Measurements from ENCODE around the gene LGR6. TPM values are rescaled to one million over a fixed set of nuclear protein-coding genes. Genes with fewer than 3 reads are reported as not detected.
A peak's percentile ranks its signal among the peaks of the same experiment; 100 is the strongest.

The LGR6 gene
- total RNA-seq, 6 donors from 2014 or later, result 0.46 to 5.2 (median 1.1) TPM

GRCh38 chr1:202168861-202169260 is 24.7 kb upstream of the LGR6 start:
- 92 to 100% methylated on average over 2 to 7 of the region's 7 CpGs for whole genome bisulfite sequencing, 2 donors
- ATAC-seq (ENCODE audit: low FRiP score in 2 of 2), result no peak
- Histone ChIP-seq H3K9me3 (no peaks in the 10 kb centered on the region), H3K4me1 (peaks cover 0 to 14% (median 4%) of the 10 kb centered on the region in 4 donors), H3K27ac (no peak overlapping the region), H3K36me3 (no peaks in the 10 kb centered on the region), H3K27me3 (no peaks in the 10 kb centered on the region), H3K4me3 (no peak overlapping the region)
- peak in 1 of 2 donors; percentile 50 for DNase-seq
- TF ChIP-seq CTCF (IDR thresholded peaks at IDR 0.05) (no peak), POLR2AphosphoS5 (IDR thresholded peaks at IDR 0.05) (no peak), POLR2A (IDR thresholded peaks at IDR 0.05) (no peak), EP300 (IDR thresholded peaks at IDR 0.05) (no peak)

DNA sequence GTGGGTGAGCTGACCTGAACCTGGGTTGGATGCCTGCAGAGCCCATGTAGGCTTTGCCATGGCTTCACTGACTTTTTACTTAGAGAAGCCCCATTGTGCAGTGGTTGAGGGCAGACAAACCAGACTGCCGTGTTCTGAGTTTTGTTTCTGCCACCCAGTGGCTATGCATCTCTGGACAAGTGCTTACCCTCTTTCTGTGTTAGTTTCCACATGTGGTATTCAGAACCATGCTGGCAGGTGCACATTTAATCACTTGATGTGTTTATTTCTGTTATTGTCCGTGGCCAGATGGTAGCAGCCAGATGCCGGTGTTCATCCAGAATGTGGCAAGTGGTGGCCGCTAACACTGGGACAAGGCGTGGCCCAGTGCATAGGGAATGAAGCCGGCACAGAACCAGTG is 22.9 kb upstream of the LGR6 start:
- 83 to 85% methylated on average over 6 of the region's 6 CpGs for WGBS, 2 donors

GRCh38 chr1:202171292-202172014 is 22.1 kb upstream of the LGR6 start:
- no peak overlapping the region for H3K4me3 ChIP-seq
- H3K27me3 ChIP-seq, result no peaks in the 10 kb centered on the region
- peaks cover 0 to 11% (median 3%) of the 10 kb centered on the region in 4 donors for H3K4me1 ChIP-seq
- no peaks in the 10 kb centered on the region for H3K9me3 ChIP-seq
- 98% methylated on average over 10 of the region's 11 CpGs; no CpG with 5 or more reads in 1 of the 2 donors for WGBS, 2 donors
- H3K36me3 ChIP-seq, result no peaks in the 10 kb centered on the region
- TF ChIP-seq EP300 (IDR thresholded peaks at IDR 0.05) (no peak), POLR2A (IDR thresholded peaks at IDR 0.05) (no peak), POLR2AphosphoS5 (IDR thresholded peaks at IDR 0.05) (no peak), CTCF (IDR thresholded peaks at IDR 0.05) (no peak)
- peak in 1 of 2 donors; percentile 28 for ATAC-seq (ENCODE audit: low FRiP score in 2 of 2)
- H3K27ac ChIP-seq, result no peak overlapping the region
- peak in 1 of 2 donors; percentile 61 for DNase-seq

More for the DNA sequence above, 22.9 kb upstream of the LGR6 start:
- H3K4me3 ChIP-seq, result no peak overlapping the region
- no peaks in the 10 kb centered on the region for H3K36me3 ChIP-seq
- H3K27ac ChIP-seq, result no peak overlapping the region
- H3K4me1 ChIP-seq, result peaks cover 0 to 11% (median 3%) of the 10 kb centered on the region in 4 donors
- no peak for TF ChIP-seq POLR2A (IDR thresholded peaks at IDR 0.05)
- TF ChIP-seq EP300 (IDR thresholded peaks at IDR 0.05), result no peak
- no peak for TF ChIP-seq CTCF (IDR thresholded peaks at IDR 0.05)
- no peak for TF ChIP-seq POLR2AphosphoS5 (IDR thresholded peaks at IDR 0.05)
- DNase-seq, result no peak
- no peaks in the 10 kb centered on the region for H3K9me3 ChIP-seq
- ATAC-seq (ENCODE audit: low FRiP score in 2 of 2), result no peak
- H3K27me3 ChIP-seq, result no peaks in the 10 kb centered on the region

DNA sequence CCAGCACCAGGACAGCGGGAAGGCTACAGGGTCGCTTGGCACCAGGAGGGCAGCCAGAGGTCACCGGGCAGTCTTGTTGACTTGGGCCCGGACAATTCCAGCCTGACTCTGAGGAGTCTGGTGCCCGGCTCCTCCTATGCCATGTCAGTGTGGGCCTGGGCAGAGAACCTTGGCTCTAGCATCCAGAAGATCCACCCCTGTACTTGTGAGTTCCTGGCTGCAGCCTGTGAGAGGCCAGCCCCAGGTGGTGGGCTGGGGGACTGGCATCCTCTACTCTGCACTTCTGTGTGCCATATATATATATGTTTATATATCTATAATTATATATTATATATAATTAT is 21.6 kb upstream of the LGR6 start:
- ATAC-seq (ENCODE audit: low FRiP score in 2 of 2) (no peak), DNase-seq (no peak)
- Histone ChIP-seq H3K4me1 (peaks cover 0 to 11% (median 3%) of the 10 kb centered on the region in 4 donors), H3K9me3 (no peaks in the 10 kb centered on the region), H3K36me3 (no peaks in the 10 kb centered on the region), H3K27me3 (no peaks in the 10 kb centered on the region), H3K27ac (no peak overlapping the region), H3K4me3 (no peak overlapping the region)
- 80 to 94% methylated on average over 3 to 5 of the region's 5 CpGs for WGBS, 2 donors
- TF ChIP-seq POLR2AphosphoS5 (IDR thresholded peaks at IDR 0.05), result no peak
- no peak for TF ChIP-seq POLR2A (IDR thresholded peaks at IDR 0.05)
- no peak for TF ChIP-seq CTCF (IDR thresholded peaks at IDR 0.05)
- no peak for TF ChIP-seq EP300 (IDR thresholded peaks at IDR 0.05)

DNA sequence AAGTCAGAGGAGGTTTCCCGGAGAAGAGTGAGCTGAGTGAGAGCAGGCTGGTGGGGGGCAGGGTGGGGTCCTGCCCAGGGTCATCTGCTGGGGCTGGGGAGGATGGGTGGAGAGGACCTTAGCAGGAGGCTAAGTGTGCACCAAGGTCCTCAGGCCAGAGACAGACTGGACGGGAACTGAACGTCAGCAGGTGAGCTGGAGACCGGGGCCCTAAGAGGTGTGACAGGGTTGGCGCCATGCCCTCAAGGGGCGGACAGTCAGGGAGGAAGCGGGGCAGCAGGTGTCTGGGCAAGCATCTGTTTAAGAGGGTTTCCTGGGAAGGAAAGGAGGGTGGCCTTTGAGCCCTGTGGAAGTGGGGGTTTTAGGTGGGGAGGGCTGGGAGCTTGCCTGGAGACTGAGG is 19.6 kb upstream of the LGR6 start:
- DNase-seq (peak in 1 of 2 donors; percentile 49), ATAC-seq (ENCODE audit: low FRiP score in 2 of 2) (no peak)
- H3K4me1 ChIP-seq, result no peaks in the 10 kb centered on the region
- H3K27me3 ChIP-seq, result no peaks in the 10 kb centered on the region
- TF ChIP-seq CTCF (IDR thresholded peaks at IDR 0.05), result no peak
- TF ChIP-seq POLR2AphosphoS5 (IDR thresholded peaks at IDR 0.05), result no peak
- TF ChIP-seq EP300 (IDR thresholded peaks at IDR 0.05), result no peak
- no peak for TF ChIP-seq POLR2A (IDR thresholded peaks at IDR 0.05)
- no peaks in the 10 kb centered on the region for H3K9me3 ChIP-seq
- no peak overlapping the region for H3K4me3 ChIP-seq
- no peaks in the 10 kb centered on the region for H3K36me3 ChIP-seq
- 84 to 85% methylated on average over 7 of the region's 7 CpGs for WGBS, 2 donors
- H3K27ac ChIP-seq, result no peak overlapping the region

All from upper lobe of left lung (tissue), 6 donors.